Pancreas (tissue), 10 donors: ENCODE measurements around the gene UPK3B. TPM values are rescaled to one million over a fixed set of nuclear protein-coding genes. Genes with fewer than 3 reads are reported as not detected.
"Not testable (repeated sequence)": the region's sequence is repeated elsewhere in the genome, so short reads cannot be mapped to it uniquely, and the experiment has no call there.

Source experiments
- ATAC-seq, 4 donors: fragments of 200-7000 bp; cut with Tn5 transposase; one replicate each; pipeline versions ENCODE4 v1.8.0 to v1.9.1; 2020; ENCODE audit warnings: mild to moderate bottlenecking in 4 of 4, moderate library complexity in 4 of 4
- DNase-seq, 6 donors: peaks; one replicate each; pipeline ENCODE4 v3.0.0-alpha.2; 2020
- FAIRE-seq: peaks from 2 replicates; lab custom pipeline; 2012; peaks lifted over from hg19 to GRCh38; lab: Jason Lieb, UNC
- H3K27ac ChIP-seq, 4 donors: fragments of 200-600 bp; sonication (generic); 1 replicate in 3 of 4; 2 replicates in 1 of 4; pipeline versions ENCODE4 v1.5.0 to v1.8.0; 2020
- H3K27me3 ChIP-seq, 4 donors: fragments of 200-600 bp; one replicate each; pipeline ENCODE4 v1.8.0; 2021
- H3K36me3 ChIP-seq, 3 donors: fragments of 200-600 bp; sonication (generic) in 1 of 3; one replicate each; pipeline versions ENCODE4 v1.5.0 to v1.8.0; 2020 to 2021
- H3K4me1 ChIP-seq, 3 donors: fragments of 200-600 bp; one replicate each; pipeline ENCODE4 v1.8.0; 2021
- H3K4me3 ChIP-seq, 4 donors: fragments of 200-600 bp; sonication (generic) in 2 of 4; one replicate each; pipeline versions ENCODE4 v1.5.0 to v1.8.0; 2020 to 2021
- H3K9me3 ChIP-seq, 4 donors: fragments of 200-600 bp; one replicate each; pipeline ENCODE4 v1.8.0; 2021
- WGBS, 2 donors: extraction: QIAGEN DNeasy Blood & Tissue Kit; methylation state at CpG; one replicate each; pipeline ENCODE4 v1.1.7; 2013; 5-methylcytosine and 5-hydroxymethylcytosine counted together
- intact Hi-C, 3 donors: fragments of 100-400 bp; cut with DNase I; formaldehyde crosslinking; loops; one replicate each; pipeline versions ENCODE4 v1.11.1 to v1.14.2; 2022
- polyA plus RNA-seq, 2 donors: library from polyadenylated mRNA; stranded (reverse); fragments of 200-250 nt; gene quantifications; one replicate each; pipeline ENCODE4 v1.2.3, GENCODE V29; 2013
- total RNA-seq, 6 donors: library from RNA; stranded (reverse); fragmentation: NEBNext Ultra II Directional in 4 of 6; extraction: Animal tissue kit (Norgen Biotek cat#: 25700) in 4 of 6; gene quantifications; one replicate each; pipeline versions ENCODE4 v1.2.1 to v1.2.4, GENCODE V29; 2021 to 2023
- donor health status: healthy with polysubstance abuse.
- donor health status: DM: no; HTN: no; CAD: no; lungs with moderate emphysema.
- donor health status: DM: no; HTN: no; CAD: no.
- donor health status: control.
- donor health status: control.
- donor health status: Bipolar disorder and iron deficiency.
- donor health status: DM: yes; HTN: yes; CAD: no.
- donor health status: DM: no; HTN: no; CAD: no.
- donor health status: DM: no; HTN: no; CAD: no.
- donor health status: DM: yes; HTN: yes; CAD: no.

The UPK3B gene
- total and polyA plus RNA-seq, 8 donors, result 0.41 to 3.2 (median 1.0) TPM

- DNase-seq, H3K27me3 ChIP-seq, H3K9me3 ChIP-seq, H3K4me1 ChIP-seq, H3K36me3 ChIP-seq, H3K4me3 ChIP-seq, H3K27ac ChIP-seq, ATAC-seq, intact Hi-C loops, FAIRE-seq: not testable (repeated sequence)
- 98 to 100% methylated on average over 3 to 6 of the region's 11 CpGs for WGBS, 2 donors
Measured at GRCh38 chr7:76476280-76476679, 34.1 kb upstream of the UPK3B start.

- H3K9me3 ChIP-seq, H3K36me3 ChIP-seq, H3K27me3 ChIP-seq, FAIRE-seq, DNase-seq, H3K4me3 ChIP-seq, H3K27ac ChIP-seq, H3K4me1 ChIP-seq, intact Hi-C loops, ATAC-seq: not testable (repeated sequence)
- 91 to 95% methylated on average over 19 to 23 of the region's 24 CpGs for WGBS, 2 donors
Measured at GRCh38 chr7:76476742-76477474, 33.4 kb upstream of the UPK3B start.

GRCh38 chr7:76479628-76480027, 30.7 kb upstream of the UPK3B start:
- FAIRE-seq, DNase-seq, intact Hi-C loops: not testable (repeated sequence)

GRCh38 chr7:76480403-76481253, 29.7 kb upstream of the UPK3B start:
- H3K27ac ChIP-seq, ATAC-seq, intact Hi-C loops, H3K4me3 ChIP-seq, DNase-seq, H3K4me1 ChIP-seq, FAIRE-seq, H3K27me3 ChIP-seq, H3K36me3 ChIP-seq, H3K9me3 ChIP-seq: not testable (repeated sequence)
- WGBS, 2 donors, result 87 to 89% methylated on average over 22 to 28 of the region's 29 CpGs

More at GRCh38 chr7:76479628-76480027, 30.7 kb upstream of the UPK3B start:
- H3K4me1 ChIP-seq, H3K27me3 ChIP-seq, H3K36me3 ChIP-seq, H3K9me3 ChIP-seq, H3K4me3 ChIP-seq, ATAC-seq, H3K27ac ChIP-seq: not testable (repeated sequence)
- WGBS, 2 donors, result 93 to 94% methylated on average over 10 of the region's 11 CpGs

- DNase-seq, result peak in 1 of 6 donors; percentile 19
- H3K27me3 ChIP-seq, H3K27ac ChIP-seq, H3K4me3 ChIP-seq, FAIRE-seq, H3K9me3 ChIP-seq, H3K36me3 ChIP-seq, H3K4me1 ChIP-seq, intact Hi-C loops, ATAC-seq: not testable (repeated sequence)
- WGBS, 2 donors, result 94 to 96% methylated on average over 24 of the region's 24 CpGs
Measured at GRCh38 chr7:76482660-76483059, 27.7 kb upstream of the UPK3B start.

- not testable (repeated sequence) for ATAC-seq
Measured at GRCh38 chr7:76483081-76483480, 27.3 kb upstream of the UPK3B start.

GRCh38 chr7:76484456-76484855, 25.9 kb upstream of the UPK3B start:
- H3K27me3 ChIP-seq, DNase-seq, H3K9me3 ChIP-seq, H3K36me3 ChIP-seq, H3K4me1 ChIP-seq, intact Hi-C loops, H3K27ac ChIP-seq, ATAC-seq, H3K4me3 ChIP-seq, FAIRE-seq: not testable (repeated sequence)
- 89 to 96% methylated on average over 7 to 8 of the region's 12 CpGs for WGBS, 2 donors

More at GRCh38 chr7:76483081-76483480, 27.3 kb upstream of the UPK3B start:
- H3K27me3 ChIP-seq, H3K36me3 ChIP-seq, FAIRE-seq, H3K27ac ChIP-seq, H3K4me1 ChIP-seq, H3K9me3 ChIP-seq, intact Hi-C loops, DNase-seq, H3K4me3 ChIP-seq: not testable (repeated sequence)
- WGBS, 2 donors, result 90 to 94% methylated on average over 16 to 17 of the region's 17 CpGs

GRCh38 chr7:76485822-76486610, 24.3 kb upstream of the UPK3B start:
- intact Hi-C loops, H3K27me3 ChIP-seq, FAIRE-seq, H3K27ac ChIP-seq, H3K4me3 ChIP-seq, H3K36me3 ChIP-seq, H3K9me3 ChIP-seq, DNase-seq, H3K4me1 ChIP-seq: not testable (repeated sequence)
- 47 to 60% methylated on average over 2 to 5 of the region's 20 CpGs for WGBS, 2 donors
- ATAC-seq, result peak in 3 of 4 donors; percentile 22 to 77 (median 70)

GRCh38 chr7:76486618-76487017, 23.7 kb upstream of the UPK3B start:
- peak in 3 of 4 donors; percentile 37 to 71 (median 67) for ATAC-seq
- H3K27ac ChIP-seq, H3K36me3 ChIP-seq, H3K4me3 ChIP-seq, H3K27me3 ChIP-seq, DNase-seq, intact Hi-C loops, H3K9me3 ChIP-seq, FAIRE-seq, H3K4me1 ChIP-seq: not testable (repeated sequence)
- WGBS, 2 donors, result 70 to 77% methylated on average over 2 of the region's 5 CpGs

- H3K4me1 ChIP-seq, ATAC-seq, H3K9me3 ChIP-seq, H3K27ac ChIP-seq, DNase-seq, H3K27me3 ChIP-seq, intact Hi-C loops, H3K36me3 ChIP-seq, H3K4me3 ChIP-seq, FAIRE-seq: not testable (repeated sequence)
- WGBS, 2 donors, result 83 to 93% methylated on average over 4 to 8 of the region's 13 CpGs
Measured at GRCh38 chr7:76487969-76488368, 22.4 kb upstream of the UPK3B start.

- H3K27me3 ChIP-seq, DNase-seq, H3K27ac ChIP-seq, ATAC-seq, H3K9me3 ChIP-seq, H3K4me1 ChIP-seq, H3K4me3 ChIP-seq, FAIRE-seq, H3K36me3 ChIP-seq, intact Hi-C loops: not testable (repeated sequence)
- 92 to 95% methylated on average over 2 to 4 of the region's 10 CpGs for WGBS, 2 donors
Measured at GRCh38 chr7:76492139-76492538, 18.2 kb upstream of the UPK3B start.
